NCI-H2107 treated with DMSO at 0.1 percent for 48 hours (cell line): Measurements from ENCODE around the gene CHST13.
"Not testable (repeated sequence)": the region's sequence is repeated elsewhere in the genome, so short reads cannot be mapped to it uniquely, and the experiment has no call there.

ENCODE experiments used
- DNase-seq: peaks from one replicate; lab custom pipeline; 2025; ENCODE audit not compliant: unreplicated experiment; lab: John Stamatoyannopoulos, UW

Gene CHST13

DNA sequence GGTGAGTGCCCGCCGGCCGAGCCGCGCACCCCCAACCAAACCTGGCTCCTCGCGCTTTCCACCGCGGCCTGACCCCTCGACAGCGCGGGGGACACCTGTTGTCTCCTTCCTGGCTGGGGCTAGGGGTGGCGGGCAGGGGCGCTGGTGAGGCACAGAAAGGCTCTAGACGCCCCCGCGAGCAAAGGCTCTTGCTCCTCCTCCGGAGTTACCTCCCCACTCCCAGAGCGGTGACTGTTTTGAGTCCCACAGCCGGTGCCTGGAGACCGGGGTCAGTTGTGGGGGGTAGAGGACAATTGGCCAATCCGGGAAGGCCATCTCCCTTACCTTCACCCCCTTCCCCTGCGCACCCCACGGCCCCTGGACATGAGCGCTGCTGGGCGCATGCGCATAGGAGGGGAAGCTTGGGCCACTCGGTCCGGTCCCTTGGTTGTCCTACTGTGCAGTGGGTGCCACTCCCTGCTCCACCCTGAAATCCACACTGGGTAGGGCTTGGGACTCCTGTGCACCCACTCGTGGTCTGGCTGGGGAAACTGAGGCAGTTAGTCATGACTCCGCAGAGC is 554 bp downstream of the CHST13 start:
- DNase-seq: no peak

DNA sequence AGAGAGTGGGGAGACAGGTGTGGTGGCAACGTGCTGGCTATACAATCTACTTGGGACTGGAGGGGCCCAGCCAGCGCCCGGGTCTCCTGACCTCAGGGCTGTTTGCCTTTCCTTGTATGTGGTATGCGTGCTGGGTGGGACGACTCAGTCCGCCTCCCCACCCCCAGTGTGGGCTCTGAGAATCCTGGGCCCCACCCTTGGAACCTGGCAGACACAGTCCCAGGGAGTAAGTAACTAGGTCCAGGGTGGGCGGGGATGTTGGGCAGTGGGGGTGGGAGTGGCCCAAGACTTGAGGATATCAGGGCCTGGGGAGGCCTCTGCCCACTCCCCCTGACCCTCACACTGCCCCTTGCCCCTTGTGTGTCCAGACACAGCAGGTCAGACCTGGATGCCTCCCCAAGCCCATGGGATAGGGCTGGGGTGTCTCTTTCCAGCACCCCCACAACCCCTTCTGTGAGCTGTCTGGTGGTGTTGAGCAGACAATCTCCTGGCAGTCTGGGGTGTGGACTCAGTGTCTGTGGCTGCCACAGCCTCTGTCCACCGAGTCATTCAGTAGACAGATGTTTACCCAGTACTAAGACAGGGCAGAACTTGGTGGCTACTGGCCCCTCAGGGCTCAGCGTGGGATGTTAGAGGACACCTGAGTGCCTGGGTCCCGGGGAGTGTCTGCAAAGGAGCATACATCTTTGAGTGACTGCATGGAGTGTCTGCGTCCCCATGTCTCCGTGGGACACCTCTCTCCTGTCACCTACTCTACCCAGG is 1.3 kb downstream of the CHST13 start:
- DNase-seq: no peak

DNA sequence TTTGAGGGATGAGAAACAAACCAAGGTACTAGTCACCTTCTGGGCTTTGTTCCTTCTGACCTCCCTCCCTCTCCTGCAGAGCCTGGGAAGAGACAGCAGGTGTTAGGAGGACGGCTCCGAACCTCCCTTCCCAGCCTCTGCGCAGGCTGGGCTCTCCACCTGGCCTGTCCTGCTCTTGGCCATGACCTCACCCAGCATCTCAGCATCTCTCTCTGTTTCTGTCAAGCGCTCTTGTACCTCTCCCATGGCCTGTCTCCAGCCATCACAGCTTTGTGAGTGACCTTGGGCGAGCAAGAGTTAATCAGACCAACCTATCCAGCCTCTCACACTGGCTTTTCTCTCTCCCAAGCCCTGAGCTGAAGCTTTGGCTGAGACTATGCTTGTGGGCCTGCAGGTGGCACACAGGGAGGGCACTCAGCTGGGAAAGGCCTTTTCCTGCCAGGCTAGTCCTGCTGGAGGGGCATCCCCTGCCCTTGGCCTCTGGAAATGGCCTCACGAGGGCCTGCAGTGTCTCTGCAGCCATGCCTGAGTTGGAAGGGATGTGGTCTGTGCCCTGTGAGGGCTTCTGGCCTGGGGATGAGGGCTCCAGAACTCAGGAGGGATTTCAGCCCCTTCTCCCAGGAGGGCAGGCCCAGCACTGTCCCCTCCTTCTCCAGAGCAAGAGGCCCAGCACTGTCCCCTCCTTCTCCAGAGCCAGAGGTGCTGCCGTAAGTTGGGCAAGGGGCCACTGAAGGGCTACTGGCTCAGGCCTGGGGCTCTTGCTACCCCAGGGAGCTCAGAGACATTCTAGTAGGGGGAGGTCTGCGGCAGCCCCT is 2.1 kb downstream of the CHST13 start:
- DNase-seq: no peak

DNA sequence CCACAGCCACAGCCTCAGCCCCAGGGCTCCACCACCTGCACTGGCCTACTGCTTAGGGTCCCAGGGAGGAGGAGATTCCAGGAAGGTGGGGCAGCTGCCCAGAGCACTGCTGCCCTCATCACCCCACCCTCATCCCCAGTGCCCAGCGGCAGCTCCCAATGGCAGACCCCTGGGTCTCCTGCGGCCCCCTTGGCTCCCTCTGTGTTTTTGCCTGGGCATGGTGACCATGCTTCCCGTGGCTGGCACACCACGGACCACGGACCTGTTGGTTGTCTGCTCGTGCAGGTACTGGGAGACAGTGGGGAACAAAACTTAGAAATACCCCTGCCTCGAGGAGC is 2.7 kb downstream of the CHST13 start:
- DNase-seq: no peak

DNA sequence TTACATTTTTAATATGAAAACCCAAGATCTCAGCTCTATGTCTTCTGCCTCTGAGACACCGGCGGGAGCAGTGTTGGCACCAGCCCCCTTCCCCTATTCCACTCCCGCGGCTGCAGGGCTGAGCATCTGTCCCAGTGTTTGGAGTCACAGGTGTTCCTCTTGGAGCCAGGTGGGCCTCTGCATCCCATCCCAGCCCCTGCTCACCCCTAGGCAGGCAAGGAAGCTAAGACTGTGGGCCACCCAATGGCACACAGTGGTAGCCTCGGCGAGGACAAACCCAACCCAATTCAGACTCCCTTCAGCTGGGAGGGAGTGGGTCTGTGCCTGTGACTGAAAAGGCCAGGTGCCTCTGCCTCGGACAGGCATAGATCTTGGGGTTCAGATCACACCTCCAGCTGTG is 3.1 kb downstream of the CHST13 start:
- no peak for DNase-seq

DNA sequence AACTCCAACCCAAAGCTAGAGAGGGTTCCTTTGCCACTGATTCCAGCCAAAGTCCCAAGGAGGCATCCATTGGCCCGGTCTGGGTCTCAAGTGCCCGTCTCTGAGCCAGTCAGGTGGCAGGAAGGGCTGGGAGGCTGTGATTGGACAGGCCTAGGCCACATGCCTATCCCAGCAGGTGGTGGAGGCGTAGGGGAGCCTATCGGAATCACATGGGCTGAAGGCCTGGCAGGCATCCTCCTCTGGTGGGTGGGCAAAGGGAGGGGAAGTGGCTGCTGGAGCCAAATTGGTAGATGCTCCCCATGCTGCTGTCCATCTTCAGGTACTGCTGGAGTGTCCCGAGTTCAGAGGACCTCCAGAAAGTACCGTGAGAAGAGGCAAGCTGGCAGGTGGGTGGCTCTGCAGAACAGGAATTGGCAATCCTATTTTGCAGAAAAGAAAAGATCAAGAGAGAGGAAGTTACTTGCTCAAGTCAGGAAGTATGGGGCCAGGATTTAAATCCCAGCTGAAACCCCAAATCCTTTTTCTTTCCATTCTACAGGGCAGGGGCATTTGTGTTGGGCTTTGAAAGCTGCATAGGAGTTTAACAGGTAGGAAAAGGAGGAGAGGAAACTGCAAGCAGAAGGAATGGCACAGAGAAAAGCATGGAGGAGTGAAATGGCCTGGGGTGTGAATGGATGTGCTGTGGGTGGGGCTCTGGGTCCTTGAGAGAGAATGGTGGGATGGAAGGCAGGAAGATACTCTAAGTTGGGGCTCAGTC is 3.7 kb downstream of the CHST13 start:
- no peak for DNase-seq

DNA sequence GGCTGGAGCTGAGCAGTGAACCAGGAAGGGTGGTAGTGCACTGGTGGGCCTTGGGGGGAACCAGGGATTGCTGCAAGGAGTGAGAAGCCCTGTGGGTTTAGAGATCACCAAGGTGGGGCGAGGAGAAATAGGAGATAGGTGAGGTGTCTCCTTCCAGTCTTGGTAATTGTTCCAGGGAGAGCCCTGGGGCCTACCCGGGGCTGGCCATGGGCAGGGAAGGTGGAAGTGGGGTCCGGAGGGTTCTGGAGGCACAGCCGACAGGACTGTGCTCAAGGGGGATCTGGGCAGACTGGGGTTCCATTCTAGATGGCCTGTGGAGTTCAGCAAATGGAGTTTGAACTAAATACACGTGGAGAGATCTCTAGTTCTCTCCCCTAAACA is 4.5 kb downstream of the CHST13 start:
- no peak for DNase-seq

DNA sequence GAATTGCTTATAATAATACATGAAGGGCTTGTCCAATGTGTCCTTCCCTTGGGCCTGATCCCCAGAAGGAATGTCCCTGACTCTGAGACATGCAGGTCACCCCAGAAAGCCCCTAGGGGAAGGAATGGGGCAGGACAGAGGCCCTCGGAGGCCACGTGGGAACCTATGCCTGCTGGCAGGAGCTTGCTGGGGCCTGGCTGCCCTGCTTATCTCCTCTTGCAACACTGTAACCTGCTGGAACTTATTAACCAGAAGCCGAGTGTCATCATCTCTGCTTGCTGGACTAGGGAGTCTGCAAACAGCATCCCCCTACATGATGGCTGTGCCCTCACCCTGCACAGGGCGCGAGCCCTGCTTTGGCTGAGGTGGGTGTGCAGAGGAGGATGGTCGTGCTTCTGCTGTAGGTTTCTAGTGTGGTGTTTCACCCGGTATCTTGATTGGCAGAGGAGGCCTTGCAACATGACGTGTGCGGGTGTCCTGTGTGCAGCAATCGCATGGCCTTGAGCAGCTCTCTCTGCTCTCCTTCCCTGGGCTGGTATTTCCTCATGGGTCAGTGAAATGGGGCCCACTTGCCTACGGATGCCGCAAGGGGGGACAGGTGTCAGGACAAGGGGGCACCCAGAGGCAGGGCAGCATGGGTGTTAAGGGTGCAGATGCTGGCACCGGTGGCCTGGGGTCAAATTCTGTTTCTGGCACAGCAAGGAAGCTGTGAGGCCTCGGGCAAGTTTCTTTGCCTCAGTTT is 5.0 kb downstream of the CHST13 start:
- no peak for DNase-seq

DNA sequence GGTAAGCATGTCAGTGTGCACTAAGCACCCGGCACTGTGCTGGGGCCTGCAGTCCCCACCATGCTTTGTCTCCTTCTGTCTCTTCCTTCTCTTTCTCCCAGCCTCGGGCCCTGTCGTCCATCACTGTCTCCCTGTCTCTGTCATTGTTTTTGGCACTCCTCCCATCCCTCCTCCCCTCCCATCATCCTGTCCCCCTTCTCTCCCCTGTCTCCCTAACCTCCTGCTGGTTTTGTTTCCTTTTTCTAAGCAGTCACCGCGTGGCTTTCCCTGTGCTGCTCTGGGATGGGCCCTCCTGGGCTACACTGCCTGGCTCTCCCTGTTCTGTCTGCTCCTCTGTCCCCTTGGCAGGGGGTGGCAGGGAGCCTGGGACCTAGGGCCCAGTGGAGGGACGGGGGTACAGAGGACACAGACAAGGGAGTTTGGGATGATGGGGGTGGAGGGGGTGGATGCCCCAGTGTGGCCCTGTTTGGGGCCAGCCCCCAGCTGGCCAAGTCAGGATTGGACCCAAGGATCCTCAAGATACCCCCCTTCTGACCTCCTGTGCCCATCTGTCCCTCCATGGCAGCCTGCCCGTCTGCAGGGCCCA is 5.7 kb downstream of the CHST13 start:
- no peak for DNase-seq

DNA sequence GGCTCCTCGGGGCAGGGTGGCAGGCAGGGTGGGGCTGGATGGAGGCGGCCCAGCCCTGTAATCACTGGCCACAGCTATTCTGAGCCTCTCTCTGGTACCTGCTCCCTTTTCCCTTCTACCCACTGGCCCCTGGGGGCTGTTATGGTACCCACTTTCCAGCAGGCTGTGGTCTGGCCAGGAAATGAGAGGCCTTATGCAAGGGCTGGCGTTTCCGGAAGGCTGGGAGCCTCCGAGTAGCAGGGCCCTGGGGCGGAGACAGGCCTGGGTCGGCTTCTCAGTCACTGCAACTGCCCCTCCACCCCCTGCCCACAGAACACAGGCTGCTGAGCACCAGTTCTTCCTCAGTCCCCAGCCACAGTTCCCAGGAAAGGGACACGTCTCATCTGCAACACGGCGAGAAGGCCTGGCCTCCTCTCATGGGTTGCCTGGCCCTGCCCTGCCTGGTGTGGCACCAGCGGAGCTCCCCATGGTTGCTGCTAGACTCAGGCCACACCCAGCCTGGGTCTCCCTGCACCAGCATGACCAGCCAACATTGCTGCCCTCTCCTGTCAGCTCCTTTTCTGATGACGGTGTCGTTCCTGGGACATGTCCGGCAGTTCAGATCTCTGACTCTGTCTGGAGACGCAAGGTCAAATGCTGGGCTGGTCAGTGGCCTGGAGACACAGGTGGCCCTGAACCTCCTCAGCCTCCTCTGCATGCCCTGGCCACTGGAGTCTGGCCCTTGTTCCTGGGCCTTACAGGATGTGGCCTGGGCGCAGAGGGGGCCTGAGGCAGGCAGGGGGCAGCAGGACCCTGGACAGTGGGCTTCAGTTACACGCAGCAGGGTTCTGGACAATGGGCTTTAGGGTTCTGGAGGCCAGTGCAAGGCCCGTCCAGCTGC is 6.5 kb downstream of the CHST13 start:
- no peak for DNase-seq

DNA sequence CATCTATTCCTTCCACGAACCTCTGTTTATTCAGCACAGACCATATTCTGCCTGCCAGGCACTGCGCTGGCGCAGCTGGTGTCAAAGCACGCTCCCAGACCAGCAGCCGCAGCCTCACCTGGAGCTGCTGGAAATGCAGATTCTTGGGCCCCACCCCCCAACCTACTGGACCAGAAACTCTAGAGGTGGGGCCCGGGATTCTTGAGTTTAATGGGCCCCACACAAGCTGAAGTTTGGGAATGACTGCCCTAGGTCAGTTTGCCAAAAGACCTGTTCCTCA is 7.0 kb downstream of the CHST13 start:
- DNase-seq: no peak

DNA sequence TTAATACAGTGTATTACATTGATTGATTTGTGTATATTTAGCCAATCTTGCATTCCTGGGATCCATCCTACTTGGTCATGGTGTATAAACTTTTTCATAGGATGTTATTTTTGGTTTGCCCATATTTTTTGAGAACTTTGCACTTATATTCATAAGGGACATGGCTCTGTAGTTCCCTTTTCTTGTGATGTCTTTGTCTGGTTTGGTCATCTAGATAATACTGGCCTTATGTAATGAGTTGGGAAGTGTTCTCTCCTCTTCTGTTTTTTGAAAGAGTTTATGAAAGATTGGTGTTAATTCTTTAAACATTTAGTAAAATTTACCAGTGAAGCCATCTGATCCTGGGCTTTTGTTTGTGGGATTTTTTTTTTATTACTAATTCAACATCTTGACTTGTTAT is 9.6 kb downstream of the CHST13 start:
- no peak for DNase-seq

DNA sequence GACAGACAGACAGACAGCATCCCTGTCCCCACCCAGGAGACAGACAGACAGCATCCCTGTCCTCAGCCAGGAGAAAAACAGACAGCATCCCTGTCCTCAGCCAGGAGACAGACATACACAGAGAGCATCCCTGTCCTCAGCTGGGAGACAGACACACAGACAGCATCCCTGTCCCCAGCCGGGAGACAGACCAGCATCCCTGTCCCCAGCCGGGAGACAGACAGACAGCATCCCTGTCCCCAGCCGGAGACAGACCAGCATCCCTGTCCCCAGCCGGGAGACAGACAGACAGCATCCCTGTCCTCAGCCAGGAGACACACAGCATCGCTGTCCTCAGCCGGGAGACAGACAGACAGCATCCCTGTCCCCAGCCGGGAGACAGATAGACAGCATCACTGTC is 10.8 kb downstream of the CHST13 start:
- not testable (repeated sequence) for DNase-seq

DNA sequence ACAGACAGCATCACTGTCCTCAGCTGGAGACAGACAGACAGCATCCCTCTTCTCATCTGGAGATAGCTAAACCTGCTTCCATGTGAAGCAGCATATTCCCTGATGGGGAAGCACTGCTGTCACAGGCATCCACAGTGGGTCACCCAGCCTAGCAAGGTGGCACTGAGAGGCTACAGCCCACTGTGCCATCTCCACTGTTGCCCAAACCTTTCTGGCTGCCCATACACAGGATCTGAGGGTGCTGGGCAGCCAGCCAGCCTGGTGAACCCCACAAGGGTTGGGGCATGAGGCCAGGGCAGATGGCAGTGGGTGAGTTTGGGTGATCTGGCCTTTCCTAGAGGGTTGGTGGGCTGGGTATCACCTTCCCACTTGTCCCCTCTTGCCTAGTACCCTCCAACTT is 11.7 kb downstream of the CHST13 start:
- no peak for DNase-seq

DNA sequence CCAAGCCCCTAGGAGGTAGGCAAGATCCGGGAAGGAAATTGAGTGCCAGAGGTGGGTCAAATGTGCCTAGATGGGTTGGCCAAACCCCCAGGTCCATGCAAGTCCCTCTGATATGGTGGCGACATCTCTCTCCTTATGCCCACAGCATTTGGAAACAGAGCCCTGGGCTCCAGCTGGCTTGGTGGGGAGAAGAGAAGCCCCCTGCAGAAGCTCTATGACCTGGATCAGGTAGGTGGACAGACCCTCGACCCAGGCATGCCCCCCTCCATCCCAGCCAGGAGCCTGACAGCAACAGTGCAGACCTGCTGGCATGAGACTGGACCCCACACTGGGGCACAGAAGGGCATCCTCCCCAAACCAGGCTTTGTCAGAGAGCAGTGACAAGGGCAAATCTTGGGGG is 12.2 kb downstream of the CHST13 start:
- DNase-seq: no peak

DNA sequence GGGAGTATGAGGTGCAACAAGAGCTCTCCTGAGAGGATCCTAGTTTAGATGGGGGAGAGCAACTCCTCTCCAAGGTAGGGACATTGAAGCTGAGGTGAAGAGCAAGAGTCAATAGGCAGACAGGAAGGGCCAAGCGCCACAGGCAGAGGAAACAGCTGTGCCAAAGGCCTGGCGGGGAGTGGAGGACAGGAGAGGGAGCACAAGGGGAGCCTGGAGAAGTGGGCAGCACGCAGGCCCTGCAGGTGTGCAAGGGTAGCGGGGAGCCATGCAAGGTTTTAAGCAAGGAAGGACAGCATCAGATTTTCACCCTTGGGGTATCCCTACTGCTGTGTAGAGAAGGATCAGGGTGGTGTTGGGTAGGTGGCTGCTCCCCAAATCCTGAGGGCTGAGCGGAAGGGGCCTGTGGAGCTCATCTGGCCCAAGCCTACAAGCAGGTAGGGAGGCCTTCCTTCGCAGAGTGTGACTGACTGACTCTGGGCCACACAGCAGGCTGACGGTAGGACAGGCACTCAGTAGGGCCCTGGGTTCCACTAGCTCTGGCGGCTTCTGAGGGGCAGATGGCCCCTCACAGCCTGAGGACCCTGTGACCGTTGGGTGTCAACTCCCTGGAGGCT is 13.3 kb downstream of the CHST13 start:
- no peak for DNase-seq

DNA sequence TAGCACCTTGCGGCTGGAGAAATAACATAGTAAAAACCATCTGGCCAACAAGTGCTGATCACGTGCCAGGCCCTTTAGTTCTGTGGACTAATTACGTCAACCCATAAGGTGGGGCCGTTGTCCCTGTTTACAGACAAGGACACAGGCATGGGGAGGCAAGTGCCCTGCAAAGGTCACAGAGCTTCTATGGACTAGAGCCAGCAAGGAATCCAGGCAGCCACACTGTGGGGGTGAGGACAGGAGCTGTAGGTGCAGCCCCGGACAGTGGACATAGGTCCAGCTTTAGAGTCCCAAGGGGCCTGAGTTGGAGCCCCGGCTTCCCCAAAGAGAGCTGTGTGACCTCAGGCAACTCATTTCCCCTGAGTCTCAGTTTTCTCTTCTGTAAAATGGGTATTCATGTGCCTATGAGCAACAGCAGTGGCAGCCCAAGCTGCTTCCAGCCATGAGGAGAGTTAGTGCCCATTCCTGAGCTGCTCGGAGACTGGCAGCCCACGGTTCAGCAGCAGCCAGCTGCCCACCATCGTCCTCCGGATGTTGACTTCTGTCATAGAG is 13.9 kb downstream of the CHST13 start:
- no peak for DNase-seq

DNA sequence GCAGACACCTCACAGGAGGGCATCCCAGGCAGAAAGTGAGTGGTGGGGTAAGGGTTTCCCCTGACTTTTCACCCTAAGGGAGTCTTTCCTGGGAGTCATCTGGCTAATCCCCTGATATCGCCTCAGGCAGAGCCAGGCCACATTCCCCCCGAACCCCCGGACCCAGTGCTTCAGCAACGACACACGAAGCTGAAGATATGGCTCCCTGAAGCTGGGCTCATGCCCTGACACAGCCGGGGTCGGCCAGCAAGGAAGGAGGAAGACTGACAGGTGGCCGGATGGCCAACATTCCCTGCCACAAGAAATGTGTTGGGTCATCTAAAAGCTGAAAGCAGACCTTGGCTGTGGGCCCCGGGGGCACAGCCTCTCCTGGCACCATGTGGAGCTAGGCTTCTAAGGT is 14.4 kb downstream of the CHST13 start:
- DNase-seq: no peak

DNA sequence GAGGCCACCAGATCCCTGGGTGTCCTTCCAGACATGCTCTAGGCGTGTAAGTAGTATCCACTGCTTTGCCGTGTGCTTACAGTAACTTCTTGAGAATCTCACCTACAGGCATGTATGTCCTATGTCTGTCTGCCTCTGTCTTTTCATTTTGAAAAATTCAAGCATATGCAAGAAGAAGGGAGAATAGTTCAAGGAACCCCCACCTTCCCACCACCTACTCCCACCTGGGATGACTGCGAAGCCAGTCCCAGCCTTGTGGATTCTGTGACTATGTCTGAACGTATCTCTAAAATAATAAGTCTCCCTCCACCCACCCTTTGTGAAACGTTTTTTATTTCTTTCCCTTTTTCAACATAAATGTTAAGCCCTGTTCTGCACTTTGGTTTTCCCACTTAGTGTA is 15.0 kb downstream of the CHST13 start:
- no peak for DNase-seq
